Endothelial cell of umbilical vein (primary cell): ENCODE data around the gene IZUMO4.

ENCODE experiments used
- CTCF ChIP-seq, 2 donors: IDR thresholded peaks; 1 replicate in 1 of 2; 2 replicates in 1 of 2; pipeline ENCODE4 v1.5.1; 2011; ENCODE audit warnings: low read length in 2 of 2, mild to moderate bottlenecking in 2 of 2, moderate library complexity in 2 of 2, control low read depth in 1 of 2, inconsistent platforms in 1 of 2, low read depth in 1 of 2; ENCODE audit not compliant: insufficient read depth in 1 of 2; ENCODE audit errors: extremely low read depth in 1 of 2
- EZH2 ChIP-seq: IDR thresholded peaks from 2 replicates; pipeline ENCODE4 v1.6.1; 2012; ENCODE audit warnings: borderline replicate concordance, low read depth, mild to moderate bottlenecking, moderate library complexity, low read length, inconsistent platforms; ENCODE audit not compliant: severe bottlenecking
- FOS ChIP-seq: IDR thresholded peaks from 2 replicates; pipeline ENCODE4 v1.6.1; 2011; ENCODE audit warnings: mild to moderate bottlenecking, low read length, moderate library complexity, borderline replicate concordance; ENCODE audit not compliant: insufficient read depth
- GATA2 ChIP-seq: IDR thresholded peaks from 2 replicates; pipeline ENCODE4 v1.7.0; 2011; ENCODE audit warnings: low read depth, mild to moderate bottlenecking, moderate library complexity, mixed read lengths, low read length; ENCODE audit not compliant: insufficient read length, insufficient read depth
- JUN ChIP-seq: IDR thresholded peaks from 2 replicates; pipeline ENCODE4 v1.6.1; 2011; ENCODE audit warnings: borderline replicate concordance, low read depth; ENCODE audit not compliant: insufficient read length, insufficient read depth
- MAX ChIP-seq: IDR thresholded peaks from 2 replicates; pipeline ENCODE4 v1.6.1; 2011; ENCODE audit not compliant: insufficient read depth, insufficient read length
- MYC ChIP-seq: IDR thresholded peaks from one replicate; pipeline ENCODE4 v1.6.1; 2011; ENCODE audit warnings: mild to moderate bottlenecking, low read depth, low read length
- POLR2A ChIP-seq: IDR thresholded peaks from 2 replicates; pipeline ENCODE4 v1.6.1; 2012; ENCODE audit warnings: low read depth, mild to moderate bottlenecking, control low read depth, low read length
- POLR2AphosphoS5 ChIP-seq: IDR thresholded peaks from 2 replicates; pipeline ENCODE4 v1.6.1; 2012; ENCODE audit warnings: low read depth, mild to moderate bottlenecking, control low read depth, low read length, moderate library complexity; ENCODE audit not compliant: insufficient read depth

- TF ChIP-seq CTCF (IDR thresholded peaks at IDR 0.05; ENCODE audit: extremely low read depth in 1 of 2, insufficient read depth in 1 of 2, low read depth in 1 of 2, low read length in 2 of 2) (no peak), POLR2A (no peak), EZH2 (no peak), JUN (no peak), POLR2AphosphoS5 (no peak), GATA2 (no peak), MYC (no peak), MAX (no peak), FOS (no peak)
These were observed 30.3 kb downstream of the IZUMO4 start for GRCh38 chr19:2126879-2127518.
